Measurements from ENCODE around the gene PTPRN2.

Gene PTPRN2

GRCh38 chr7:157827045-157827862, 760.4 kb downstream of the PTPRN2 start:
- no peak for DNase-seq (ENCODE audit: low spot score)

- DNase-seq (ENCODE audit: low spot score) = no peak
Observed at GRCh38 chr7:157826566-157826965, 761.1 kb downstream of the PTPRN2 start.

GRCh38 chr7:157825325-157825724, 762.3 kb downstream of the PTPRN2 start:
- no peak for DNase-seq (ENCODE audit: low spot score)

- DNase-seq (ENCODE audit: low spot score) = no peak
Observed at GRCh38 chr7:157824819-157825121, 762.9 kb downstream of the PTPRN2 start.

GRCh38 chr7:157824011-157824818, 763.4 kb downstream of the PTPRN2 start:
- no peak for DNase-seq (ENCODE audit: low spot score)

- no peak for DNase-seq (ENCODE audit: low spot score)
Observed at GRCh38 chr7:157822688-157823031, 765.0 kb downstream of the PTPRN2 start.

- no peak for DNase-seq (ENCODE audit: low spot score)
Observed at GRCh38 chr7:157821959-157822687, 765.5 kb downstream of the PTPRN2 start.

- no peak for DNase-seq (ENCODE audit: low spot score)
Observed at GRCh38 chr7:157820796-157821195, 766.8 kb downstream of the PTPRN2 start.

- no peak for DNase-seq (ENCODE audit: low spot score)
Observed at GRCh38 chr7:157819455-157819807, 768.2 kb downstream of the PTPRN2 start.

- no peak for DNase-seq (ENCODE audit: low spot score)
Observed at GRCh38 chr7:157818701-157819454, 768.7 kb downstream of the PTPRN2 start.

- DNase-seq (ENCODE audit: low spot score) = no peak
Observed at GRCh38 chr7:157817944-157818700, 769.5 kb downstream of the PTPRN2 start.

- DNase-seq (ENCODE audit: low spot score) = no peak
Observed at GRCh38 chr7:157817433-157817832, 770.2 kb downstream of the PTPRN2 start.

- DNase-seq (ENCODE audit: low spot score) = no peak
Observed at GRCh38 chr7:157816526-157817250, 770.9 kb downstream of the PTPRN2 start.

- DNase-seq (ENCODE audit: low spot score) = no peak
Observed at GRCh38 chr7:157816086-157816485, 771.5 kb downstream of the PTPRN2 start.

- DNase-seq (ENCODE audit: low spot score) = no peak
Observed at GRCh38 chr7:157815706-157816022, 772.0 kb downstream of the PTPRN2 start.

GRCh38 chr7:157814931-157815705, 772.5 kb downstream of the PTPRN2 start:
- no peak for DNase-seq (ENCODE audit: low spot score)

- no peak for DNase-seq (ENCODE audit: low spot score)
Observed at GRCh38 chr7:157813741-157814661, 773.6 kb downstream of the PTPRN2 start.

GRCh38 chr7:157813053-157813452, 774.6 kb downstream of the PTPRN2 start:
- no peak for DNase-seq (ENCODE audit: low spot score)

- no peak for DNase-seq (ENCODE audit: low spot score)
Observed at GRCh38 chr7:157811946-157812345, 775.7 kb downstream of the PTPRN2 start.

Measured in D341Med (cell line).